T-cell (primary cell): Measurements from ENCODE around the gene FBLN2. TPM values are rescaled to one million over a fixed set of nuclear protein-coding genes. Genes with fewer than 3 reads are reported as not detected.

Experiments used
- ATAC-seq, 4 experiments: fragments of 200-7000 bp in 3 of 4; fragments of 150-1000 bp in 1 of 4; cut with Tn5 transposase; replicated peaks in 1 of 4; 1 replicate in 3 of 4; 2 replicates in 1 of 4; pipeline ENCODE4 v1.10.0; 2021; ENCODE audit warnings: moderate library complexity in 3 of 4, mild to moderate bottlenecking in 2 of 4, moderate number of reproducible peaks in 1 of 4
- CTCF ChIA-PET, 2 donors: fragments of 300-600 bp; sonication (Branson Sonifier 250); formaldehyde crosslinking; loops; one replicate each; lab custom pipeline; 2022; ENCODE audit warnings: antibody characterized with exemption in 2 of 2; lab: Charles Lee
- POLR2A ChIA-PET, 2 donors: fragments of 300-600 bp; sonication (Branson Sonifier 250); formaldehyde crosslinking; loops; one replicate each; lab custom pipeline; 2022; ENCODE audit warnings: antibody characterized with exemption in 2 of 2; lab: Charles Lee
- DNase-seq, 35 experiments: peaks; one replicate each; pipeline versions ENCODE4 v3.0.0 to v3.0.0-alpha.2; 2013 to 2023
- H3K27ac ChIP-seq: one replicate; pipeline ENCODE4 v1.5.1; 2013; ENCODE audit warnings: low read length
- H3K27me3 ChIP-seq, 2 experiments: replicated peaks in 1 of 2; 1 replicate in 1 of 2; 2 replicates in 1 of 2; pipeline versions ENCODE4 v1.6.1 to v1.7.0; 2013; ENCODE audit warnings: low read length in 1 of 2, mixed read lengths in 1 of 2; ENCODE audit not compliant: control insufficient read depth in 2 of 2, insufficient read depth in 2 of 2; ENCODE audit errors: extremely low read depth in 1 of 2
- H3K36me3 ChIP-seq, 2 donors: 1 replicate in 1 of 2; 2 replicates in 1 of 2; pipeline versions ENCODE4 v1.6.1 to v1.7.0; 2013; ENCODE audit warnings: low read length in 1 of 2; ENCODE audit not compliant: control insufficient read depth in 2 of 2, insufficient read depth in 1 of 2; ENCODE audit errors: extremely low read depth in 1 of 2
- H3K4me1 ChIP-seq, 2 experiments: 1 replicate in 1 of 2; 2 replicates in 1 of 2; pipeline versions ENCODE4 v1.6.1 to v1.7.0; 2013; ENCODE audit warnings: low read length in 2 of 2, mixed read lengths in 1 of 2; ENCODE audit not compliant: insufficient read depth in 2 of 2, control insufficient read depth in 1 of 2; ENCODE audit errors: extremely low read depth in 1 of 2
- H3K4me3 ChIP-seq, 2 donors: 1 replicate in 1 of 2; 2 replicates in 1 of 2; pipeline versions ENCODE4 v1.5.1 to v1.7.0; 2013; ENCODE audit warnings: mild to moderate bottlenecking in 2 of 2, low read length in 1 of 2, moderate library complexity in 1 of 2; ENCODE audit not compliant: control insufficient read depth in 1 of 2; ENCODE audit errors: extremely low read depth in 1 of 2
- H3K9me3 ChIP-seq: 2 replicates; pipeline ENCODE4 v1.7.0; 2013
- H3K27ac Mint-ChIP-seq, 2 donors: one replicate each; pipeline ENCODE4 v1.8.0; 2020 to 2021; ENCODE audit warnings: mild to moderate bottlenecking in 2 of 2, mixed read lengths in 2 of 2
- H3K27me3 Mint-ChIP-seq, 2 donors: one replicate each; pipeline ENCODE4 v1.8.0; 2021 to 2022; ENCODE audit warnings: mixed read lengths in 2 of 2
- H3K36me3 Mint-ChIP-seq: one replicate; pipeline ENCODE4 v1.8.0; 2021; ENCODE audit warnings: mixed read lengths
- H3K4me1 Mint-ChIP-seq, 3 donors: one replicate each; pipeline ENCODE4 v1.8.0; 2020 to 2022; ENCODE audit warnings: mixed read lengths in 3 of 3, mild to moderate bottlenecking in 1 of 3
- H3K4me3 Mint-ChIP-seq, 3 donors: one replicate each; pipeline ENCODE4 v1.8.0; 2020 to 2022; ENCODE audit warnings: mild to moderate bottlenecking in 3 of 3, mixed read lengths in 3 of 3, moderate library complexity in 3 of 3
- H3K9me3 Mint-ChIP-seq, 3 donors: one replicate each; pipeline ENCODE4 v1.8.0; 2020 to 2022; ENCODE audit warnings: mixed read lengths in 3 of 3
- WGBS: methylation state at CpG from one replicate; pipeline ENCODE4 v1.1.5; 2013; ENCODE audit warnings: missing lambda C conversion rate; ENCODE audit not compliant: insufficient coverage; 5-methylcytosine and 5-hydroxymethylcytosine counted together
- total RNA-seq, 35 experiments: library from RNA in 6 of 35; stranded (reverse) in 6 of 35; fragments of 120-200 nt in 1 of 35; gene quantifications; one replicate each; pipeline versions ENCODE4 v1.2.1 to v1.2.4 and lab custom pipeline; 2013 to 2026

The FBLN2 gene
- total RNA-seq, 5 donors from 2014 or later (not counting 1 experiment from before 2014, with no cell fraction given), result 1.5 to 5.8 (median 2.8) TPM

- no peak overlapping the region for H3K27ac Mint-ChIP-seq
- 81% methylated on average over 7 of the region's 12 CpGs for WGBS
- POLR2A ChIA-PET, result interaction anchor here in 1 of 2 donors (0.7 kb wide), 1 partner anchor 15 kb away, joined by 3 read pairs; no protein-coding TSS in a partner anchor
Measured at GRCh38 chr3:13530241-13531009, 18.5 kb upstream of the FBLN2 start.

GRCh38 chr3:13532085-13532484 is 16.8 kb upstream of the FBLN2 start:
- H3K4me1 ChIP-seq, result peaks cover 3 to 12% of the 10 kb centered on the region in 2 experiments
- Mint-ChIP-seq H3K4me3 (no peak overlapping the region), H3K9me3 (no peaks in the 10 kb centered on the region), H3K36me3 (no peaks in the 10 kb centered on the region), H3K4me1 (peaks cover 6 to 9% (median 8%) of the 10 kb centered on the region in 3 donors), H3K27ac (no peak overlapping the region), H3K27me3 (peaks cover 4 to 33% of the 10 kb centered on the region in 2 donors)
- H3K9me3 ChIP-seq, result no peaks in the 10 kb centered on the region
- DNase-seq, result no peak
- H3K4me3 ChIP-seq, result no peak overlapping the region
- H3K27ac ChIP-seq, result no peak overlapping the region
- H3K27me3 ChIP-seq, result peaks cover 0 to 48% of the 10 kb centered on the region in 2 experiments
- no peak for ATAC-seq
- WGBS, result 90% methylated on average over 2 of the region's 9 CpGs
- POLR2A ChIA-PET, result no interaction called here
- CTCF ChIA-PET, result interaction anchor here (0.6 to 0.7 kb wide), 2 partner anchors 18 to 125 kb away, joined by 5 to 10 read pairs; no protein-coding TSS in a partner anchor
- no peaks in the 10 kb centered on the region for H3K36me3 ChIP-seq

More at GRCh38 chr3:13530241-13531009, 18.5 kb upstream of the FBLN2 start:
- CTCF ChIA-PET, result no interaction called here
- Histone ChIP-seq H3K36me3 (no peaks in the 10 kb centered on the region), H3K27ac (no peak overlapping the region), H3K27me3 (peaks cover 0 to 40% of the 10 kb centered on the region in 2 experiments), H3K9me3 (no peaks in the 10 kb centered on the region), H3K4me1 (no peaks in the 10 kb centered on the region), H3K4me3 (no peak overlapping the region)
- Mint-ChIP-seq H3K9me3 (no peaks in the 10 kb centered on the region), H3K27me3 (peaks cover 4 to 24% of the 10 kb centered on the region in 2 donors), H3K4me1 (no peaks in the 10 kb centered on the region), H3K36me3 (no peaks in the 10 kb centered on the region), H3K4me3 (no peak overlapping the region)
- no peak for DNase-seq
- ATAC-seq, result no peak

GRCh38 chr3:13532631-13533030 is 16.3 kb upstream of the FBLN2 start:
- no peak for ATAC-seq
- 80% methylated on average over 1 of the region's 5 CpGs for WGBS

GRCh38 chr3:13533885-13534301 is 15.0 kb upstream of the FBLN2 start:
- ATAC-seq, result no peak
- Histone ChIP-seq H3K27me3 (peaks cover 0 to 48% of the 10 kb centered on the region in 2 experiments), H3K4me1 (peaks cover 3 to 12% of the 10 kb centered on the region in 2 experiments), H3K4me3 (no peak overlapping the region), H3K27ac (no peak overlapping the region), H3K9me3 (no peaks in the 10 kb centered on the region), H3K36me3 (no peaks in the 10 kb centered on the region)
- Mint-ChIP-seq H3K4me1 (peaks cover 6 to 10% (median 8%) of the 10 kb centered on the region in 3 donors), H3K9me3 (peaks cover 0 to 3% (median 0%) of the 10 kb centered on the region in 3 donors), H3K27me3 (peaks cover 4 to 35% of the 10 kb centered on the region in 2 donors), H3K27ac (no peak overlapping the region), H3K4me3 (no peak overlapping the region), H3K36me3 (no peaks in the 10 kb centered on the region)
- ChIA-PET CTCF (interaction anchor here in 1 of 2 donors (0.6 kb wide), 1 partner anchor 10 kb away, joined by 4 read pairs; no protein-coding TSS in a partner anchor), POLR2A (no interaction called here)
- 80% methylated on average over 8 of the region's 8 CpGs for WGBS
- DNase-seq, result no peak

More at GRCh38 chr3:13532631-13533030, 16.3 kb upstream of the FBLN2 start:
- Mint-ChIP-seq H3K4me3 (no peak overlapping the region), H3K9me3 (peaks cover 0 to 3% (median 0%) of the 10 kb centered on the region in 3 donors), H3K27me3 (peaks cover 4 to 33% of the 10 kb centered on the region in 2 donors), H3K36me3 (no peaks in the 10 kb centered on the region), H3K4me1 (peaks cover 6 to 10% (median 8%) of the 10 kb centered on the region in 3 donors), H3K27ac (no peak overlapping the region)
- peaks cover 3 to 12% of the 10 kb centered on the region in 2 experiments for H3K4me1 ChIP-seq
- no peaks in the 10 kb centered on the region for H3K9me3 ChIP-seq
- DNase-seq, result no peak
- peaks cover 0 to 46% of the 10 kb centered on the region in 2 experiments for H3K27me3 ChIP-seq
- ChIA-PET POLR2A (no interaction called here), CTCF (interaction anchor here (0.6 to 0.7 kb wide), 2 partner anchors 19 to 125 kb away, joined by 5 to 10 read pairs; no protein-coding TSS in a partner anchor)
- H3K4me3 ChIP-seq, result no peak overlapping the region
- no peak overlapping the region for H3K27ac ChIP-seq
- no peaks in the 10 kb centered on the region for H3K36me3 ChIP-seq

GRCh38 chr3:13535526-13535875 is 13.4 kb upstream of the FBLN2 start:
- Mint-ChIP-seq H3K27me3 (peaks cover 0 to 29% of the 10 kb centered on the region in 2 donors), H3K36me3 (no peaks in the 10 kb centered on the region), H3K9me3 (peaks cover 0 to 3% (median 0%) of the 10 kb centered on the region in 3 donors), H3K4me1 (peaks cover 6 to 10% (median 8%) of the 10 kb centered on the region in 3 donors), H3K27ac (no peak overlapping the region), H3K4me3 (no peak overlapping the region)
- ATAC-seq (no peak), DNase-seq (no peak)
- H3K4me1 ChIP-seq, result peaks cover 3 to 12% of the 10 kb centered on the region in 2 experiments
- H3K9me3 ChIP-seq, result no peaks in the 10 kb centered on the region
- POLR2A ChIA-PET, result no interaction called here
- WGBS, result 91% methylated on average over 9 of the region's 10 CpGs
- H3K36me3 ChIP-seq, result no peaks in the 10 kb centered on the region
- peaks cover 0 to 44% of the 10 kb centered on the region in 2 experiments for H3K27me3 ChIP-seq
- H3K4me3 ChIP-seq, result no peak overlapping the region
- CTCF ChIA-PET, result no interaction called here
- H3K27ac ChIP-seq, result no peak overlapping the region

- peaks cover 0 to 3% (median 2%) of the 10 kb centered on the region in 3 donors for H3K9me3 Mint-ChIP-seq
- Histone ChIP-seq H3K36me3 (no peaks in the 10 kb centered on the region), H3K4me1 (peaks cover 3 to 12% of the 10 kb centered on the region in 2 experiments), H3K27me3 (peaks cover 0 to 44% of the 10 kb centered on the region in 2 experiments), H3K4me3 (no peak overlapping the region), H3K27ac (no peak overlapping the region), H3K9me3 (no peaks in the 10 kb centered on the region)
- peaks cover 0 to 29% of the 10 kb centered on the region in 2 donors for H3K27me3 Mint-ChIP-seq
- no peak overlapping the region for H3K27ac Mint-ChIP-seq
- 95% methylated on average over 2 of the region's 9 CpGs for WGBS
- peaks cover 6 to 10% (median 8%) of the 10 kb centered on the region in 3 donors for H3K4me1 Mint-ChIP-seq
- no peaks in the 10 kb centered on the region for H3K36me3 Mint-ChIP-seq
- DNase-seq (no peak), ATAC-seq (no peak)
- ChIA-PET CTCF (no interaction called here), POLR2A (no interaction called here)
- no peak overlapping the region for H3K4me3 Mint-ChIP-seq
Measured at GRCh38 chr3:13535905-13536304, 13.0 kb upstream of the FBLN2 start.
